ENCODE results near the gene TBATA.

GRCh38 chr10:70773965-70774809 lies 11.0 kb downstream of the TBATA start:
- TF ChIP-seq EZH2 (IDR thresholded peaks at IDR 0.05; ENCODE audit: borderline replicate concordance, low read length) (no peak), CTCF (IDR thresholded peaks at IDR 0.05; ENCODE audit: low read length) (no peak)

Data from OCI-LY1 (cell line).